Gastrocnemius medialis (tissue), 4 donors: ENCODE measurements around the gene DOCK10.

Source experiments
- POLR2A ChIP-seq, 2 donors: fragments of 450-650 bp; IDR thresholded peaks; one replicate each; pipeline ENCODE4 v1.6.1; 2017; ENCODE audit warnings: antibody characterized with exemption in 2 of 2, mild to moderate bottlenecking in 2 of 2, moderate library complexity in 2 of 2
- TF ChIP-seq, protein P1 (sequence below), 5 experiments: fragments of 450-650 bp in 3 of 5; fragments of 200-600 bp in 2 of 5; sonication (generic) in 2 of 5; IDR thresholded peaks in 4 of 5; conservative IDR thresholded peaks in 1 of 5; 1 replicate in 4 of 5; 2 replicates in 1 of 5; pipeline ENCODE4 v1.5.1; 2016 to 2019; ENCODE audit warnings: antibody characterized with exemption in 5 of 5, mild to moderate bottlenecking in 3 of 5, moderate library complexity in 3 of 5

DNA sequence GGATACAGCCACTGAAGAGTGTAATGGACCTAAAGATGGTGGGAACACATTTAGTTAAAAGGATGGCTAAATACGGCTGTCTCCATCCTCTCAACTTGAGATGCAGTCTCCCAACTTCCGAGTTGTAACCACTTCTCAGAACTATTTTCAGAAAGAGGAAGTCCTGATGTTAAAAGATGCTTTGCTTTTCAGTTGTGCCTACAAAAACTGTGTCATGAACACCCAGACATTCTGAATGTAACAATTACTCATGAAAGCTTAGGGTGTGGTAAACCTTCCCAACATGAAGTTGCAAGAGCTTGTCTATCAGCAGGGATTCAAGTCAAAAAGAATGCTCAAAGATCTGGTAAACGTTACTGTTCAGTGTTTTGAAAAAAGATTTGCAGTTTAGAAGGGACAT is 147.9 kb downstream of the DOCK10 start:
- TF ChIP-seq, protein P1, sequence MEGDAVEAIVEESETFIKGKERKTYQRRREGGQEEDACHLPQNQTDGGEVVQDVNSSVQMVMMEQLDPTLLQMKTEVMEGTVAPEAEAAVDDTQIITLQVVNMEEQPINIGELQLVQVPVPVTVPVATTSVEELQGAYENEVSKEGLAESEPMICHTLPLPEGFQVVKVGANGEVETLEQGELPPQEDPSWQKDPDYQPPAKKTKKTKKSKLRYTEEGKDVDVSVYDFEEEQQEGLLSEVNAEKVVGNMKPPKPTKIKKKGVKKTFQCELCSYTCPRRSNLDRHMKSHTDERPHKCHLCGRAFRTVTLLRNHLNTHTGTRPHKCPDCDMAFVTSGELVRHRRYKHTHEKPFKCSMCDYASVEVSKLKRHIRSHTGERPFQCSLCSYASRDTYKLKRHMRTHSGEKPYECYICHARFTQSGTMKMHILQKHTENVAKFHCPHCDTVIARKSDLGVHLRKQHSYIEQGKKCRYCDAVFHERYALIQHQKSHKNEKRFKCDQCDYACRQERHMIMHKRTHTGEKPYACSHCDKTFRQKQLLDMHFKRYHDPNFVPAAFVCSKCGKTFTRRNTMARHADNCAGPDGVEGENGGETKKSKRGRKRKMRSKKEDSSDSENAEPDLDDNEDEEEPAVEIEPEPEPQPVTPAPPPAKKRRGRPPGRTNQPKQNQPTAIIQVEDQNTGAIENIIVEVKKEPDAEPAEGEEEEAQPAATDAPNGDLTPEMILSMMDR (IDR thresholded peaks at IDR 0.05 in 4 of 5, conservative IDR thresholded peaks at IDR 0.05 in 1 of 5): no peak
- TF ChIP-seq POLR2A (IDR thresholded peaks at IDR 0.05): no peak
